Esophagus muscularis mucosa (tissue), 4 donors: ENCODE measurements around the gene SAXO1. TPM values are rescaled to one million over a fixed set of nuclear protein-coding genes. Genes with fewer than 3 reads are reported as not detected.

ENCODE experiments used
- DNase-seq: peaks from one replicate; pipeline ENCODE4 v3.0.0-alpha.2; 2017; ENCODE audit errors: extremely low spot score
- H3K27ac ChIP-seq, 4 donors: fragments of 200-600 bp; sonication (generic); replicated peaks in 1 of 4; 1 replicate in 3 of 4; 2 replicates in 1 of 4; pipeline ENCODE4 v1.5.1; 2016 to 2019; ENCODE audit warnings: mild to moderate bottlenecking in 1 of 4
- H3K27me3 ChIP-seq, 4 donors: fragments of 200-600 bp; sonication (generic); one replicate each; pipeline versions ENCODE4 v1.5.1 to v1.6.0; 2016 to 2019
- H3K36me3 ChIP-seq, 4 donors: fragments of 200-600 bp; sonication (generic); one replicate each; pipeline ENCODE4 v1.5.1; 2016 to 2019
- H3K4me1 ChIP-seq, 4 donors: fragments of 200-600 bp; sonication (generic); one replicate each; pipeline ENCODE4 v1.5.1; 2016 to 2019
- H3K4me3 ChIP-seq, 4 donors: fragments of 200-600 bp; sonication (generic); 1 replicate in 2 of 4; 2 replicates in 2 of 4; pipeline ENCODE4 v1.5.1; 2016 to 2019; ENCODE audit warnings: mild to moderate bottlenecking in 4 of 4, moderate library complexity in 1 of 4
- H3K9me3 ChIP-seq, 4 donors: fragments of 200-600 bp; sonication (generic); 1 replicate in 3 of 4; 2 replicates in 1 of 4; pipeline ENCODE4 v1.5.1; 2016 to 2019
- CTCF ChIP-seq, 3 experiments: fragments of 200-600 bp in 2 of 3; fragments of 450-650 bp in 1 of 3; sonication (generic) in 2 of 3; IDR thresholded peaks; one replicate each; pipeline ENCODE4 v1.5.1; 2017 to 2019; ENCODE audit warnings: antibody characterized with exemption in 3 of 3, mild to moderate bottlenecking in 2 of 3, moderate library complexity in 1 of 3
- EP300 ChIP-seq: sonication (generic); formaldehyde crosslinking; IDR thresholded peaks from one replicate; pipeline ENCODE4 v1.6.1; 2017; ENCODE audit warnings: antibody characterized with exemption
- POLR2A ChIP-seq: fragments of 450-650 bp; IDR thresholded peaks from one replicate; pipeline ENCODE4 v1.6.1; 2017; ENCODE audit warnings: antibody characterized with exemption, moderate library complexity, mild to moderate bottlenecking, low read depth
- POLR2AphosphoS5 ChIP-seq, 2 donors: sonication (generic); formaldehyde crosslinking; IDR thresholded peaks; one replicate each; pipeline ENCODE4 v1.6.1; 2017; ENCODE audit warnings: antibody characterized with exemption in 2 of 2
- WGBS: methylation state at CpG from one replicate; pipeline ENCODE4 v1.1.5; 2018; 5-methylcytosine and 5-hydroxymethylcytosine counted together
- intact Hi-C: fragments of 100-400 bp; cut with DNase I; formaldehyde crosslinking; loops from one replicate; pipeline ENCODE4 v1.15.1; 2023
- total RNA-seq, 4 donors: library from RNA; depleted of rRNA; stranded (reverse); fragments of >200 nt; gene quantifications; one replicate each; pipeline versions ENCODE4 v1.1.0 to v1.2.1, GENCODE V29; 2016

Gene SAXO1
- total RNA-seq, 4 donors from 2014 or later: 0.11 to 0.17 TPM; not detected in 2

GRCh38 chr9:18893046-18893445 is 140.0 kb downstream of the SAXO1 start:
- 76% methylated on average over 4 of the region's 4 CpGs for WGBS
- Histone ChIP-seq H3K4me3 (no peak overlapping the region), H3K27me3 (no peaks in the 10 kb centered on the region), H3K9me3 (peaks cover 0 to 19% (median 15%) of the 10 kb centered on the region in 4 donors), H3K4me1 (peaks cover 0 to 3% (median 0%) of the 10 kb centered on the region in 4 donors), H3K27ac (no peak overlapping the region), H3K36me3 (peaks cover 0 to 65% (median 16%) of the 10 kb centered on the region in 4 donors)
- TF ChIP-seq EP300 (no peak), POLR2AphosphoS5 (IDR thresholded peaks at IDR 0.05) (no peak), CTCF (IDR thresholded peaks at IDR 0.05) (no peak), POLR2A (no peak)
- intact Hi-C loops: no loop called here
- no peak for DNase-seq

- no peaks in the 10 kb centered on the region for H3K27me3 ChIP-seq
- intact Hi-C loops: no loop called here
- no peak overlapping the region for H3K27ac ChIP-seq
- TF ChIP-seq EP300: no peak
- no peak for TF ChIP-seq CTCF (IDR thresholded peaks at IDR 0.05)
- TF ChIP-seq POLR2AphosphoS5 (IDR thresholded peaks at IDR 0.05): no peak
- no peak for TF ChIP-seq POLR2A
- H3K4me3 ChIP-seq: no peak overlapping the region
- peaks cover 0 to 19% (median 15%) of the 10 kb centered on the region in 4 donors for H3K9me3 ChIP-seq
- H3K4me1 ChIP-seq: peaks cover 0 to 3% (median 0%) of the 10 kb centered on the region in 4 donors
- peaks cover 0 to 68% (median 15%) of the 10 kb centered on the region in 4 donors for H3K36me3 ChIP-seq
- 94% methylated on average over 4 of the region's 5 CpGs for WGBS
- no peak for DNase-seq
Observed at GRCh38 chr9:18891946-18892670, 140.9 kb downstream of the SAXO1 start.

GRCh38 chr9:18890372-18890771 is 142.6 kb downstream of the SAXO1 start:
- 63% methylated on average over 4 of the region's 4 CpGs for WGBS
- Histone ChIP-seq H3K36me3 (peaks cover 0 to 55% (median 9%) of the 10 kb centered on the region in 4 donors), H3K27ac (no peak overlapping the region), H3K4me1 (peaks cover 0 to 3% (median 0%) of the 10 kb centered on the region in 4 donors), H3K27me3 (no peaks in the 10 kb centered on the region), H3K9me3 (peaks cover 0 to 4% (median 2%) of the 10 kb centered on the region in 4 donors), H3K4me3 (no peak overlapping the region)
- no peak for TF ChIP-seq POLR2A
- TF ChIP-seq EP300: no peak
- no peak for TF ChIP-seq CTCF (IDR thresholded peaks at IDR 0.05)
- TF ChIP-seq POLR2AphosphoS5 (IDR thresholded peaks at IDR 0.05): no peak
- DNase-seq: no peak
- intact Hi-C loops: no loop called here

GRCh38 chr9:18889550-18889949 is 143.5 kb downstream of the SAXO1 start:
- Histone ChIP-seq H3K36me3 (peaks cover 0 to 49% (median 9%) of the 10 kb centered on the region in 4 donors), H3K9me3 (no peaks in the 10 kb centered on the region), H3K4me1 (peaks cover 0 to 3% (median 0%) of the 10 kb centered on the region in 4 donors), H3K4me3 (no peak overlapping the region), H3K27ac (no peak overlapping the region), H3K27me3 (no peaks in the 10 kb centered on the region)
- no peak for TF ChIP-seq POLR2A
- TF ChIP-seq EP300: no peak
- WGBS: 88% methylated on average over 12 of the region's 12 CpGs
- no peak for DNase-seq
- intact Hi-C loops: no loop called here

GRCh38 chr9:18888290-18888689 is 144.7 kb downstream of the SAXO1 start:
- Histone ChIP-seq H3K27ac (no peak overlapping the region), H3K27me3 (no peaks in the 10 kb centered on the region), H3K9me3 (peaks cover 0 to 1% (median 0%) of the 10 kb centered on the region in 4 donors), H3K4me1 (peaks cover 0 to 3% (median 0%) of the 10 kb centered on the region in 4 donors), H3K36me3 (peaks cover 0 to 45% (median 9%) of the 10 kb centered on the region in 4 donors), H3K4me3 (no peak overlapping the region)
- WGBS: 70% methylated on average over 1 of the region's 1 CpG
- no peak for DNase-seq
- TF ChIP-seq CTCF (IDR thresholded peaks at IDR 0.05) (no peak), EP300 (no peak), POLR2AphosphoS5 (IDR thresholded peaks at IDR 0.05) (no peak)
- intact Hi-C loops: no loop called here
